Measurements from ENCODE around the gene GUCA2B. TPM values are rescaled to one million over a fixed set of nuclear protein-coding genes. Genes with fewer than 3 reads are reported as not detected.
A peak's percentile ranks its signal among the peaks of the same experiment; 100 is the strongest.

GUCA2B gene
- polyA plus RNA-seq, 1 donor (not counting 4 experiments of a cell fraction or from before 2014, with no cell fraction given) = not detected

- Histone ChIP-seq H3K9me3 (ENCODE audit: control insufficient read depth, low read depth, low read length) (peaks cover 4% of the 10 kb centered on the region), H3K4me1 (ENCODE audit: control insufficient read depth, extremely low read depth, insufficient read depth, low read length) (peaks cover 14% of the 10 kb centered on the region), H4K20me1 (ENCODE audit: control insufficient read depth, extremely low read depth, insufficient read depth, low read length) (no peaks in the 10 kb centered on the region), H3K9me1 (ENCODE audit: control insufficient read depth, extremely low read depth, insufficient read depth, low read length) (peaks cover 6% of the 10 kb centered on the region), H3K9ac (ENCODE audit: control insufficient read depth, extremely low read depth, insufficient read depth, low read length) (no peak overlapping the region), H3K79me2 (ENCODE audit: control insufficient read depth, insufficient read depth, low read length) (no peaks in the 10 kb centered on the region), H3K36me3 (ENCODE audit: control insufficient read depth in 2 of 2, extremely low read depth in 1 of 2, insufficient read depth in 2 of 2, low read length in 2 of 2) (no peaks in the 10 kb centered on the region), H3K27ac (ENCODE audit: control insufficient read depth, insufficient read depth, low read length) (peak overlapping the region; percentile 34), H2AFZ (ENCODE audit: control insufficient read depth, low read length) (no peak overlapping the region), H3K4me2 (ENCODE audit: control insufficient read depth, extremely low read depth, insufficient read depth, low read depth, low read length) (peak overlapping the region; percentile 85), H3K4me3 (ENCODE audit: control insufficient read depth in 2 of 3, extremely low read depth in 1 of 3, insufficient read depth in 2 of 3, low read depth in 1 of 3, low read length in 3 of 3) (peak overlapping the region in 1 of 3 experiments; percentile 37), H3K27me3 (ENCODE audit: control insufficient read depth, extremely low read depth, insufficient read depth, low read length) (no peaks in the 10 kb centered on the region)
- TF ChIP-seq CTCF (optimal IDR thresholded peaks at IDR 0.05 in 1 of 3, IDR thresholded peaks at IDR 0.05 in 1 of 3, conservative IDR thresholded peaks at IDR 0.05 in 1 of 3; ENCODE audit: extremely low read depth in 1 of 3, insufficient read depth in 2 of 3, low read length in 3 of 3) (no peak), EZH2 (IDR thresholded peaks at IDR 0.05; ENCODE audit: low read length) (no peak)
- dilution Hi-C loops (cut with MboI; ENCODE audit: extremely low pct_ligation_motif_present, low sequenced_read_pairs) = no loop called here
- DNase-seq (ENCODE audit: low read depth, low spot score) (peak; percentile 94), FAIRE-seq (peak; percentile 74)
Measured at GRCh38 chr1:42165511-42166210, 12.5 kb downstream of the GUCA2B start.

- Histone ChIP-seq H3K4me1 (ENCODE audit: control insufficient read depth, extremely low read depth, insufficient read depth, low read length) (peaks cover 24% of the 10 kb centered on the region), H3K9ac (ENCODE audit: control insufficient read depth, extremely low read depth, insufficient read depth, low read length) (no peak overlapping the region), H4K20me1 (ENCODE audit: control insufficient read depth, extremely low read depth, insufficient read depth, low read length) (no peaks in the 10 kb centered on the region), H2AFZ (ENCODE audit: control insufficient read depth, low read length) (no peak overlapping the region), H3K9me1 (ENCODE audit: control insufficient read depth, extremely low read depth, insufficient read depth, low read length) (peaks cover 6% of the 10 kb centered on the region), H3K36me3 (ENCODE audit: control insufficient read depth in 2 of 2, extremely low read depth in 1 of 2, insufficient read depth in 2 of 2, low read length in 2 of 2) (no peaks in the 10 kb centered on the region), H3K9me3 (ENCODE audit: control insufficient read depth, low read depth, low read length) (no peaks in the 10 kb centered on the region), H3K4me3 (ENCODE audit: control insufficient read depth in 2 of 3, extremely low read depth in 1 of 3, insufficient read depth in 2 of 3, low read depth in 1 of 3, low read length in 3 of 3) (no peak overlapping the region), H3K27me3 (ENCODE audit: control insufficient read depth, extremely low read depth, insufficient read depth, low read length) (no peaks in the 10 kb centered on the region), H3K27ac (ENCODE audit: control insufficient read depth, insufficient read depth, low read length) (no peak overlapping the region), H3K4me2 (ENCODE audit: control insufficient read depth, extremely low read depth, insufficient read depth, low read depth, low read length) (no peak overlapping the region), H3K79me2 (ENCODE audit: control insufficient read depth, insufficient read depth, low read length) (no peaks in the 10 kb centered on the region)
- no peak for DNase-seq (ENCODE audit: low read depth, low spot score)
- dilution Hi-C loops (cut with MboI; ENCODE audit: extremely low pct_ligation_motif_present, low sequenced_read_pairs) = no loop called here
- FAIRE-seq = no peak
- TF ChIP-seq CTCF (optimal IDR thresholded peaks at IDR 0.05 in 1 of 3, IDR thresholded peaks at IDR 0.05 in 1 of 3, conservative IDR thresholded peaks at IDR 0.05 in 1 of 3; ENCODE audit: extremely low read depth in 1 of 3, insufficient read depth in 2 of 3, low read length in 3 of 3) = no peak
- TF ChIP-seq EZH2 (IDR thresholded peaks at IDR 0.05; ENCODE audit: low read length) = no peak
Measured at GRCh38 chr1:42167611-42168390, 14.6 kb downstream of the GUCA2B start.

All from keratinocyte (primary cell).